ENCODE results near the gene CATSPER3.

CATSPER3 gene

DNA sequence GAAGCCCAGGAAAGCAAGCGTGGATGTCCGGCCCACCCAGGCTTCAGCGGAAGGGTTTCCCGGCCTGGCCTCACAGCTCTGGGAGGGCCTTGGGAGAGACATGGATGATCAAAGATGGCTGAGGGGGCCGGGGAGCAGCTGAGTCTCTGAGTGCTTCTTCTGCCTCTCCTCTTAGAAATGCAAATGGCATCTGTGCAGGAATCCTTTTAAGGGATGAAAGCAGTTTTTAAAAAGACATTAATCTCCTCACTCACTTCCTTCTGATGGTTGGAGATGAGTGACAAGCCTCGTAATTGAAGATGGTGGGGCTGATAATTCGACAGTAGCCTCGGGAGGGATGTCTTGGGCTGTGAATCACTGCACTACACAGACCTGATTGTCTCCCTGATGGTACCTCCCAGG is 90.6 kb downstream of the CATSPER3 start:
- Mint-ChIP-seq H3K27me3 (ENCODE audit: low read depth, poor library complexity) (peaks cover 46% of the 10 kb centered on the region), H3K9me3 (no peaks in the 10 kb centered on the region), H3K4me3 (no peak overlapping the region), H3K27ac (no peak overlapping the region), H3K36me3 (ENCODE audit: low read depth) (no peaks in the 10 kb centered on the region), H3K4me1 (peaks cover 15% of the 10 kb centered on the region)
- TF ChIP-seq, protein P1, sequence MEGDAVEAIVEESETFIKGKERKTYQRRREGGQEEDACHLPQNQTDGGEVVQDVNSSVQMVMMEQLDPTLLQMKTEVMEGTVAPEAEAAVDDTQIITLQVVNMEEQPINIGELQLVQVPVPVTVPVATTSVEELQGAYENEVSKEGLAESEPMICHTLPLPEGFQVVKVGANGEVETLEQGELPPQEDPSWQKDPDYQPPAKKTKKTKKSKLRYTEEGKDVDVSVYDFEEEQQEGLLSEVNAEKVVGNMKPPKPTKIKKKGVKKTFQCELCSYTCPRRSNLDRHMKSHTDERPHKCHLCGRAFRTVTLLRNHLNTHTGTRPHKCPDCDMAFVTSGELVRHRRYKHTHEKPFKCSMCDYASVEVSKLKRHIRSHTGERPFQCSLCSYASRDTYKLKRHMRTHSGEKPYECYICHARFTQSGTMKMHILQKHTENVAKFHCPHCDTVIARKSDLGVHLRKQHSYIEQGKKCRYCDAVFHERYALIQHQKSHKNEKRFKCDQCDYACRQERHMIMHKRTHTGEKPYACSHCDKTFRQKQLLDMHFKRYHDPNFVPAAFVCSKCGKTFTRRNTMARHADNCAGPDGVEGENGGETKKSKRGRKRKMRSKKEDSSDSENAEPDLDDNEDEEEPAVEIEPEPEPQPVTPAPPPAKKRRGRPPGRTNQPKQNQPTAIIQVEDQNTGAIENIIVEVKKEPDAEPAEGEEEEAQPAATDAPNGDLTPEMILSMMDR (IDR thresholded peaks at IDR 0.05): no peak
- DNase-seq: no peak

- Mint-ChIP-seq H3K9me3 (no peaks in the 10 kb centered on the region), H3K27ac (no peak overlapping the region), H3K4me3 (no peak overlapping the region), H3K36me3 (ENCODE audit: low read depth) (no peaks in the 10 kb centered on the region), H3K4me1 (peaks cover 10% of the 10 kb centered on the region), H3K27me3 (ENCODE audit: low read depth, poor library complexity) (peaks cover 39% of the 10 kb centered on the region)
- TF ChIP-seq, protein P1 (IDR thresholded peaks at IDR 0.05): no peak
- DNase-seq: no peak
Observed at GRCh38 chr5:135059000-135059923, 91.6 kb downstream of the CATSPER3 start.

- TF ChIP-seq, protein P1 (IDR thresholded peaks at IDR 0.05): no peak
- Mint-ChIP-seq H3K27ac (no peak overlapping the region), H3K27me3 (ENCODE audit: low read depth, poor library complexity) (peaks cover 39% of the 10 kb centered on the region), H3K4me1 (peaks cover 7% of the 10 kb centered on the region), H3K36me3 (ENCODE audit: low read depth) (no peaks in the 10 kb centered on the region), H3K9me3 (no peaks in the 10 kb centered on the region), H3K4me3 (no peak overlapping the region)
- DNase-seq: no peak
Observed at GRCh38 chr5:135060021-135060420, 92.3 kb downstream of the CATSPER3 start.

DNA sequence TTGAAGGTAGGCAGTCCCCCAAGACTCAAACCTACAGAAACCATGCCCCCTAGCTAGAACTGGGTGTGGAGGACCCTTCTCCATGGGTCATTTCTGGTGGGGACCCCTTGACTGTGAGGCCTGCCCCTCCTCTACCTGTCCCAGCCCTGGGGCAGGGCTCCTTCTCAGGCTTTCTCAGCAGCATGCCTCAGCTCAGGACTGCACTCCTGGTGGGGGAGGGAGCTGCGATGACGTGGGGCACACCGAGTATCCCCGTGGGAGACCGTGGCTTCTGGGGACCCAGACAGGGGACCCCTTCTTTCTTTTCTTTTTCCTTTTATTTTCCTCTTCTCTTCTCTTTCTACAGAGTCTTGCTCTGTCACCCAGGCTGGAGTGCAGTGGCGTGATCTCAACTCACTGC is 93.3 kb downstream of the CATSPER3 start:
- peaks cover 38% of the 10 kb centered on the region for H3K27me3 Mint-ChIP-seq (ENCODE audit: low read depth, poor library complexity)
- H3K27ac Mint-ChIP-seq: no peak overlapping the region
- TF ChIP-seq, protein P1 (IDR thresholded peaks at IDR 0.05): no peak
- no peaks in the 10 kb centered on the region for H3K9me3 Mint-ChIP-seq
- no peaks in the 10 kb centered on the region for H3K36me3 Mint-ChIP-seq (ENCODE audit: low read depth)
- H3K4me1 Mint-ChIP-seq: peaks cover 14% of the 10 kb centered on the region
- DNase-seq: no peak
- H3K4me3 Mint-ChIP-seq: no peak overlapping the region

All from nephron progenitor cell (in vitro differentiated cells).